22Rv1 (cell line): ENCODE measurements around the gene BRAT1.

Experiments used
- CTCF ChIP-seq: fragments of 450-650 bp; IDR thresholded peaks from 2 replicates; pipeline ENCODE4 v1.5.1; 2017; ENCODE audit warnings: mild to moderate bottlenecking
- ZFX ChIP-seq: fragments of 450-650 bp; IDR thresholded peaks from 2 replicates; pipeline ENCODE4 v1.6.1; 2017; ENCODE audit warnings: antibody characterized with exemption, borderline replicate concordance

DNA sequence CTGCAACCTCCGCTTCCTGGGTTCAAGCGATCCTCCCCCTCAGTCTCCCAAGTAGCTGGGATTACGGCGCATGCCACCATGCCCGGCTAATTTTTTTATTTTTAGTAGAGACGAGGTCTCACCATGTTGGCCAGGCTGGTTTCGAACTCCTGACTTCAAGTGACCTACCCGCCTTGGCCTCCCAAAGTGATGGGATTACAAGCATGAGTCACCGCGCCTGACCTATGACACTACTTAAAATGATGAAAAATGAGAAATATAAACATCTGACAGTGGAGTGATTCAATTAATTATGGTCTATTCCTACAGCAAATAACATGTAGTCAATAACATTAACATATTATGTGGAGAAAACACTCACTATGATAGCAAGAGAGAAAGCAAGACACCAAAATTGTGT is 2.2 kb downstream of the BRAT1 start:
- no peak for TF ChIP-seq ZFX
- no peak for TF ChIP-seq CTCF
